ENCODE data around the gene CLIC3.

CLIC3 gene

DNA sequence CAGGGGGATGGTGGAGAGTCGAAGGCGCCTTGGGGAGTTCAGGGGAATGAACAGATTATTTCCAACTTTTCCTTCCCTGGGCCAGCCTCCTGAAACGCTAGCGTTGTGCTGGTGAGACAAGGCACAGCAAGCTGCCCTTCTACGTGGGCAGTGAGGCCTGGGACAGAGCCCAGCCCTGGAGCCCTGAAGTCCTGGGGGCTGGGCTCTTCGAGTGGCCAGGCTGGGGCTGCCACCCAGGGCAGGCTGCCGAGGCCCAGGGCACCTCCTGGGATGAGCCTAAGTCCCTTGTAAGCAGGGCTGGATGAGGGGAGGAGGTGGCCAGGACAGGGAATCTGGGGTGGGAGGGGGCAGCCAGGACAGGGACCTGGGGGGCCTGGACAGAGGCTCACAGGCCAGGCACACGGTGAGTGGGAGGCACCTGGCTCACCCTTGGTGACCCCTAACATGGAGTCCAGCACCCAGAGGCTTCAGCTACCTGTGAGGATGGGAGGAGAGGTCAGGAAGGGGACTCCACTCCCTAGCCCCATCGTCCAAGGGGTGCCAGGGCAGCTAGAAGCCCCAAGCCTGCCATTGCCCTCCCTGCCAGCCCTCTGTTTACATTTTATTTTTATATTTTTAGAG lies 45.6 kb downstream of the CLIC3 start:
- no peak for DNase-seq

DNA sequence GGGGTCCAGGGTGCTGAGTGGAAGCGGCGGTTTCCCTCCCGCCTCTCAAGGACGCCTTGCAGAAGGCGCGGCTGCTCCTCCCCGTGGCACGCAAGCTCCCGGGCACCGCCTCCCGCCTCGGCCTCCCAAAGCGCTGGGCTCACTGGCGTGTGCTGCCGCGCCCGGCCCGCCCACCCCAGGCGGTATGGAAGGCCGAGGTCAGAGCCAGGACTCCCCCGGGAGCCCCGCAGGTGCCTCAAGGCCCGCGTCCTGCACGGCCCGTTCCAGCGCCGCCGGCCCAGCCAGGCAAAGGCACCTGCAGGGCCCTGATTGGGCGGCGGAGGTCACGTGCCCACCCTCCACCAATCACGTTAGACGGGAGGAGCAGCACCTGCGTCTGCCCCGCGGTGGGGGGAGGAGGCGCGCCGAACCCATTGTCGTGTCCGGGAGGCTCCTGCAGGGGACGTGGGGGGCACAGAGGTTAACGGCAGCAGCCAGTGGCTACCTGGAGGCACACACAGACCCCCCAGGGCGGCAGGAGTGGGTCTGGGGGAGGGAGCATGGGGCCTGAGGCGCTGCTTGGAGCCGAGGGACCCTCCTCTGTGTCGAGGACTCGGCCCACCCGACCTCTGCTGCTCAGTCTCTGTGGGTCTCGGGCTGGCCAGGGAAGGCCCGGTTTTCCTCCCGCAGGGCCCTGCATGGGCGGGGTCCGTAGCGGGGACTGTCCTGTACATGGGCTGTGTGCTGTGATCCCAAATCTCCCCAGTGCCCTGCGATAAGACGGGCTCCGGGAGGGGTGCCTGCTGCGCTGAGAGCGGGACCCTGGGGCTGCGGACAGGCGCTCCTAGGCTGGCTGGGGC lies 46.3 kb downstream of the CLIC3 start:
- DNase-seq: peak; percentile 94

DNA sequence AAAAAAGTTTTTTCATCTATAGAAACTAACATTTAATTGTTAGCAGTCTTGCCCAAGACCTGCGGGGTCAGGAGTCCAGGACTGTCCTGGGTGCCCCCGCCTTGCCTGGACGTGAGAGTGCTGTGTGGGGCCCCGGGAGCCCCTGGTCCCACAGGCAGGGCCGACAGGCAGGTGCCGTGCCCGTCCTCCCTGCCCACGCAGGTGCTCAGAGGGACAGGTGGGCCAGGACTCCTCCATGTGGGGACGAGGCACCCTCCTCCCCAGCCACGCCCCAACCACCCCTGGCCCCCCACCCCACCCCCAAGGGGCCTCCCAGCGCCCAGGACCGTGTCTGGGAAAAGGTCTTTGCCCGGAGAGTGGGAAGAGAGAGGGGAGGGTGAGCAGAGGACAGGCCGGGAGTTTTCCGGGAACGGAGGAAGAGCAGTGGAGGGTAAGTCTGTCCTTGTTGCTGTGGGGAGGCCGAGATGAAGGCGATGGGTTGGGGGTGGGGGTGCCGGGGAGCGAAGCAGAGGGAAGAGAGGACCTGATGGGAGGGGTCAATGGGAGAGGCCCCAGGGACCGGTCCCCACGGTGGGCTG lies 47.0 kb downstream of the CLIC3 start:
- DNase-seq: no peak

DNA sequence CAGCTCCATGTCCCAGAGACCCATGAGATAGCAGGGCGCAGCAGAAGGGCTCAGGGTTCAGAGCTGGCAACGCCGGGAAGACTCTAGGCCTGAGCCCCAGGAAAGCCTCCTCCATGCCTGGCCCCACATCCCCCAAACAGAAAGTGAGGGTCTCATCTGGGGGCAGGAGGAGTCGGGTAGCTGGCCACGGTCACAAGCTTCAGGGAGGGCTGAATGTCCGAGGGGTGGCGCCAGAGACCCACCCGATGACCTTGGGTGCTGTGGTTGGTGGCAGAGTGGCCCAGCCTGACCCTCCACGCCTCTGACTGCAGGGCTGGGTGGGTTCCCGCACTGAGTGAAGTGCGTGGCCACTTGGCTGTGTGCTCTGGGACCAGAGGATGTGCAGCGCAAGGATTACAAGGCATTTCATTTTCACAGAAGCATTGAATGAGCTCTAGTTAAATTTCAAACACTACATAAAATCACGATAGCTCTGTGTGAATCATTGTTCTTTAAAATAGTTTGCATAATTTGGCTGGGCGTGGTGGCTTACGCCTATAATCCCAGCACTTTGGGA lies 48.3 kb downstream of the CLIC3 start:
- no peak for DNase-seq

DNA sequence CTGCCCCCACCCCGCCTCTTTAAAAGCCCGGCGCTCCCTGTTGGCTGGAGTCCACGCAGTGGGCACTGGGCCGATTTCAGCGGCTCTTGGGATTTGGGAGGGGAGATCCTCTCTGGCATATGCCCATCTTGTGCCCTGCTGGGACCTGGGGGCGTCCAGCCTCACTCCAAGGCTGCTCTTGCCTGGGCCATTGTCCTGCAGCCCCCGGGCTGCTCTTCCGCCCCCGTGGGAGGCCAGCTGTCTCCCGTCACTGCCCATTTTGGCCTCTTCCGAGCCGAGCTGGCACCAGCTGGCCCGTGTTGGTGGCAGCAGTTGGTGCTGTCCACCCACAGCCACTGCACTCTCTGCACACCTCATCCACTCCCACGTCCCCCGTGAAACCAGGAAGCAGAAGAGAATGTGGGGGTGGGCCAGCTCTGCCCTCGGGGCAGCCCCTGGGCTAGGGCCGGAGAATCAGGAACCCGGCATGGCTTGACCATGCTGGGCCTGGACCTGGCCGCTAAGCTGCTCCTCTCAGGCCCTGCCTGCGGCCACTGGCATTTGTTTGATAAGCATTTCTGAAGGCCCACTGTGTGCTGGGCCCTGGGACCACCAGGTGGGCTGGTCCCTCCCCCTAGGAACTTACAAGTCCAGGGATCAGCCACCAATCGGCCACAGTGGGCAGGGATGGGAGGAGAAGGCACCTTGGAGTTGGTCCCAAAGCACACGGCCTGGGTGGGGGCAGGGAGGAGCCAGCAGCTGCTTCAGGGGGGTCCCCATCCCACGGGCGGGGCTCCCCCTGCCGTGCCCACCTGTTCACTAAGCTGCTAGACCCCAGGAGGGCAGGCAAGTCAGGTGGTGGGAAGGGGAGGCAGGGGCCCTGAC lies 49.1 kb downstream of the CLIC3 start:
- no peak for DNase-seq

DNA sequence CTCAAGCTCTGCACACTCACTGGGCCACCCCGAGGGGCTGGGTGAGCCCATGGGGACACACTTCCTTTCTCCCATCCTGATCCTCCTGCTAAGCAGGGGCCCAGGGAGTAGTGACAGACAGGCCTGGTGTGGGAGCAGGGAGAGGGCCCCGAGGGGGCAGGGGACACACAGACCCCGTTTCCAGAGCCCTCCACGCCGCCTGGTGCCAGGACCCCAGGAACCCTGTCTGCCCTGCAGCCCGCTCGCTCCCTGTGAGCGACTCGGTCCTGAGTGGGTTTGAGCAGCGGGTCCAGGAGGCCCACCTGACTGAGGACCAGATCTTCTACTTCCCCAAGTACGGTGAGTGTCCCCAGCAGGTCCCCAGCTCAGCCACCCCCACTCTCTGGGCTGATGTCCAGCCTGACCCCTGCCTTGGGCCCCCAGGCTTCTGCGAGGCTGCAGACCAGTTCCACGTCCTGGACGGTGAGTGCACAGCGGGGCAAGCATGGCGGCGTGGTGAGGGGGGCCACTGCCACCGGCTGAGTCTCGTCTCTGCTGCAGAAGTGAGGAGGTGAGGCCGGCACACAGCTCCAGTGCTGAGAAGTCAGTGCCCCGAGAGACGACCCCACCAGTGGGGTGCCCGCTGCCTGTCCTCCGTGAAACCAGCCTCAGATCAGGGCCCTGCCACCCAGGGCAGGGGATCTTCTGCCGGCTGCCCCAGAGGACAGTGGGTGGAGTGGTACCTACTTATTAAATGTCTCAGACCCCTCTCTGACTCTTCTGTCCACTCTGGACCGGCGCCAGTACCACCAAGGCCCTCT lies 49.9 kb downstream of the CLIC3 start:
- DNase-seq: no peak

DNA sequence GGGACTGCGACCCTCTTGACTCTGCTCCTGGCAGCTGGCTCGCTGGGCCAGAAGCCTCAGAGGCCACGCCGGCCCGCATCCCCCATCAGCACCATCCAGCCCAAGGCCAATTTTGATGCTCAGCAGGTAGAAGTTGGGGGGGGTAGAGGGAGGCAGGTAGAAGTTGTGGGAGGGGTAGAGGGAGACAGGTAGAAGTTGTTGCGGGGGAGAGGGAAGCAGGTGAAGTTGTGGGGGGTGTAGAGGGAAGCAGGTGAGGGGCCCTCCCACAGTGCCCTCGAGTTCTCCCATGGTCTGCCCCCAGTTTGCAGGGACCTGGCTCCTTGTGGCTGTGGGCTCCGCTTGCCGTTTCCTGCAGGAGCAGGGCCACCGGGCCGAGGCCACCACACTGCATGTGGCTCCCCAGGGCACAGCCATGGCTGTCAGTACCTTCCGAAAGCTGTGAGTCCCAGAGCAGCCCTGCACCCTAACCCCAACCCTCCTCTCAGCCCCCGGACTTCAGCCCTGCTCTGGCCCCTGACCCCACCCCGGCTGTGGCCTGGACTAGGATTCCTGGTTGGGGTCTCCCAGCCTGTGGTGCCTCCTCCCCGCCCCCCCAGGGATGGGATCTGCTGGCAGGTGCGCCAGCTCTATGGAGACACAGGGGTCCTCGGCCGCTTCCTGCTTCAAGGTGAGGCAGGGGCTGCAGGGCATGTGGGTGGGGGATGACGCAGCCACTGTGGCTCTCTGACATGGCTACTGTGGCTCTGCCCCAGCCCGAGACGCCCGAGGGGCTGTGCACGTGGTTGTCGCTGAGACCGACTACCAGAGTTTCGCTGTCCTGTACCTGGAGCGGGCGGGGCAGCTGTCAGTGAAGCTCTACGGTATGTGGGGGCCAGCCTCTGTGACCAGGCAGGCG lies 50.8 kb downstream of the CLIC3 start:
- DNase-seq: no peak

All from NCI-H2029 (cell line).